Caco-2 (cell line): Measurements from ENCODE around the gene BLTP1. TPM values are rescaled to one million over a fixed set of nuclear protein-coding genes. Genes with fewer than 3 reads are reported as not detected.
A peak's percentile ranks its signal among the peaks of the same experiment; 100 is the strongest.

Source experiments
- Bru-seq: library from RNA; stranded (reverse); fragments of 400-500 nt; gene quantifications from one replicate; lab custom pipeline; 2021; lab: Mats Ljungman, UMichigan
- BruChase-seq, 2 experiments: library from RNA; stranded (reverse); fragments of 400-500 nt; gene quantifications; one replicate each; lab custom pipeline; 2021; lab: Mats Ljungman, UMichigan
- BruUV-seq: library from RNA; stranded (reverse); fragments of 400-500 nt; replicated peaks from 2 replicates; lab custom pipeline; 2021; lab: Mats Ljungman, UMichigan
- CTCF ChIA-PET: fragments of 300-600 bp; sonication (Branson Sonifier 250); formaldehyde crosslinking; loops from one replicate; lab custom pipeline; 2022; ENCODE audit warnings: antibody characterized with exemption; lab: Charles Lee
- POLR2A ChIA-PET: fragments of 300-600 bp; sonication (Branson Sonifier 250); formaldehyde crosslinking; loops from one replicate; lab custom pipeline; 2022; ENCODE audit warnings: antibody characterized with exemption; lab: Charles Lee
- DNase-seq, 2 experiments: peaks; one replicate each; pipeline versions ENCODE4 v3.0.0 to v3.0.0-alpha.2; 2020 to 2022
- H3K27me3 ChIP-seq: replicated peaks from 2 replicates; pipeline ENCODE4 v1.6.0; 2011; ENCODE audit warnings: low read length; ENCODE audit not compliant: control insufficient read depth, insufficient read depth
- H3K36me3 ChIP-seq: 2 replicates; pipeline ENCODE4 v1.5.1; 2011; ENCODE audit warnings: low read length; ENCODE audit not compliant: control insufficient read depth, insufficient read depth
- H3K4me1 ChIP-seq: fragments of 250-450 bp; sonication (Bioruptor Pico); 2 replicates; pipeline ENCODE4 v1.5.1; 2020; ENCODE audit warnings: mild to moderate bottlenecking
- H3K4me3 ChIP-seq: 2 replicates; pipeline ENCODE4 v1.5.1; 2011; ENCODE audit warnings: low read depth, mild to moderate bottlenecking, control low read depth, low read length
- H3K9me3 ChIP-seq: fragments of 250-450 bp; sonication (Bioruptor Pico); 2 replicates; pipeline ENCODE4 v1.5.1; 2020; ENCODE audit warnings: mild to moderate bottlenecking, moderate library complexity
- H3K27ac Mint-ChIP-seq: one replicate; pipeline ENCODE4 v1.8.0; 2022; ENCODE audit warnings: mixed read lengths; ENCODE audit not compliant: unreplicated experiment
- H3K27me3 Mint-ChIP-seq: one replicate; pipeline ENCODE4 v1.8.0; 2022; ENCODE audit warnings: mixed read lengths; ENCODE audit not compliant: insufficient read depth, unreplicated experiment
- H3K36me3 Mint-ChIP-seq: one replicate; pipeline ENCODE4 v1.8.0; 2022; ENCODE audit warnings: mild to moderate bottlenecking, mixed read lengths; ENCODE audit not compliant: insufficient read depth, unreplicated experiment
- H3K4me1 Mint-ChIP-seq: one replicate; pipeline ENCODE4 v1.8.0; 2022; ENCODE audit warnings: low read depth, mixed read lengths; ENCODE audit not compliant: unreplicated experiment
- H3K4me3 Mint-ChIP-seq: one replicate; pipeline ENCODE4 v1.8.0; 2022; ENCODE audit warnings: mild to moderate bottlenecking, moderate library complexity, mixed read lengths; ENCODE audit not compliant: unreplicated experiment
- H3K9me3 Mint-ChIP-seq: one replicate; pipeline ENCODE4 v1.8.0; 2022; ENCODE audit warnings: mixed read lengths; ENCODE audit not compliant: unreplicated experiment
- intact Hi-C: fragments of 100-400 bp; cut with micrococcal nuclease; formaldehyde crosslinking; loops from one replicate; pipeline ENCODE4 v1.10.0; 2022; ENCODE audit not compliant: unreplicated experiment
- long read RNA-seq: library from polyadenylated mRNA; stranded (forward); transcript quantifications from one replicate; pipeline ENCODE4 v2.0.0, GENCODE V29; 2022
- total RNA-seq: library from RNA; stranded (reverse); gene quantifications from 2 replicates; pipeline ENCODE4 v1.2.3, GENCODE V29; 2022
- TF ChIP-seq, protein P1 (sequence below), 2 experiments: fragments of 200-600 bp in 1 of 2; IDR thresholded peaks; 1 replicate in 1 of 2; 2 replicates in 1 of 2; pipeline versions ENCODE4 v1.5.1 to v1.8.0; 2011 to 2022; ENCODE audit warnings: antibody characterized with exemption in 1 of 2, control low read depth in 1 of 2, inconsistent platforms in 1 of 2, low read depth in 1 of 2, low read length in 1 of 2, mild to moderate bottlenecking in 1 of 2, moderate library complexity in 1 of 2; ENCODE audit not compliant: insufficient read depth in 1 of 2, severe bottlenecking in 1 of 2, unreplicated experiment in 1 of 2

The BLTP1 gene, protein sequence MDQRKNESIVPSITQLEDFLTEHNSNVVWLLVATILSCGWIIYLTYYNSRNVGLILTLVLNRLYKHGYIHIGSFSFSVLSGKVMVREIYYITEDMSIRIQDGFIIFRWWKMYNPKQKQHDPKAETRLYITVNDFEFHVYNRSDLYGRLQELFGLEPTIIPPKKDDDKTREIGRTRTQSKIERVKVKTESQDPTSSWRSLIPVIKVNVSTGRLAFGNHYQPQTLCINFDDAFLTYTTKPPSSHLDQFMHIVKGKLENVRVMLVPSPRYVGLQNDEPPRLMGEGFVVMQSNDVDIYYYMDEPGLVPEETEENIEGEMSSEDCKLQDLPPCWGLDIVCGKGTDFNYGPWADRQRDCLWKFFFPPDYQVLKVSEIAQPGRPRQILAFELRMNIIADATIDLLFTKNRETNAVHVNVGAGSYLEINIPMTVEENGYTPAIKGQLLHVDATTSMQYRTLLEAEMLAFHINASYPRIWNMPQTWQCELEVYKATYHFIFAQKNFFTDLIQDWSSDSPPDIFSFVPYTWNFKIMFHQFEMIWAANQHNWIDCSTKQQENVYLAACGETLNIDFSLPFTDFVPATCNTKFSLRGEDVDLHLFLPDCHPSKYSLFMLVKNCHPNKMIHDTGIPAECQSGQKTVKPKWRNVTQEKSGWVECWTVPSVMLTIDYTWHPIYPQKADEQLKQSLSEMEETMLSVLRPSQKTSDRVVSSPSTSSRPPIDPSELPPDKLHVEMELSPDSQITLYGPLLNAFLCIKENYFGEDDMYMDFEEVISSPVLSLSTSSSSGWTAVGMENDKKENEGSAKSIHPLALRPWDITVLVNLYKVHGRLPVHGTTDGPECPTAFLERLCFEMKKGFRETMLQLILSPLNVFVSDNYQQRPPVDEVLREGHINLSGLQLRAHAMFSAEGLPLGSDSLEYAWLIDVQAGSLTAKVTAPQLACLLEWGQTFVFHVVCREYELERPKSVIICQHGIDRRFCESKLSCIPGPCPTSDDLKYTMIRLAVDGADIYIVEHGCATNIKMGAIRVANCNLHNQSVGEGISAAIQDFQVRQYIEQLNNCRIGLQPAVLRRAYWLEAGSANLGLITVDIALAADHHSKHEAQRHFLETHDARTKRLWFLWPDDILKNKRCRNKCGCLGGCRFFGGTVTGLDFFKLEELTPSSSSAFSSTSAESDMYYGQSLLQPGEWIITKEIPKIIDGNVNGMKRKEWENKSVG (N-terminal part only)
- 29.5 and 32.0 TPM in 2 replicates for total RNA-seq
- Bru-seq, nascent RNA: percentile 76 among the genes with signal in this experiment
- BruChase-seq, experiment 1, labeled RNA remaining after a 2-hour chase: percentile 76 among the genes with signal in this experiment
- BruChase-seq, experiment 2, labeled RNA remaining after a 6-hour chase: percentile 76 among the genes with signal in this experiment
- long read RNA-seq: 0 reads

DNA sequence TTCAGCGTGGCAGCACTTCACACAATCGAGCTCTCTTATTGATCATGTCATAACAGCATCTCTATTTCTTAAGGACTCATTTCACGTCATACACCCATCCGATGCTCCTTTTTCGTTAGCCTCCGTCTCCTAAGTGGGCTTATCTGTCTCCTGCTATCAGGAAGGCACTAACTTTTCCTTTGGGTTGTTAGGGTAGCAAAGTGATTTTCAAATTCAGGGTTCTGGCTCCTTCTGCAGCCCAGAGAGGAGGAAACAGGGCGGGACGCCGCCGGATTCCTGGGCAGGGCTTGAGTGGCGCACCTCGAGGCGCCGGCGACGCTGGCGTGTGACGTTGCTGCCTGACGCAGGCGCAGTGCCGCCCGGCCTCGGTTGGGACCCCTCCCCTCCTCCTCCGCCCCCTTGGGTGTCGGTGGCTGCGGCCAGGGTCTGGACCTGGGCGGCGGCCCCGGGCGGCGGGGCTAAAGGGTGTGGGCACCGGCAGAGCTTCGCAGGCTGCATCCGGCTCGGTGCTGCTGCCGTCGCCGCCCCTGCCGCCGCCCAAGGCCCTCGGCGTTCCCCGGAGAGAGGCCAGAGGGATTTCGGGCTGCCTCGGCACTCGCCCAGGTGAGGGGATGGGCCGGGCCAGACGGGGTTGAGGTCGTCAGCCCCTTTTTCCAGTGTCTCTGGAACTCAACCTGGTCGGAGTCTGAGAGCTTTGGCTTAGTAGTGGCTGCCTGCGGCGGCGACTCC lies at the start of gene BLTP1:
Gene BLTP1, plus strand, starts transcription at position 350 of the 729 bp plus-strand sequence. CDS start 18,317 bp downstream, outside the sequence.
- H3K36me3 Mint-ChIP-seq: peaks cover 11% of the 10 kb centered on the region
- DNase-seq: peak; percentile 90 to 94
- 0 out of 2 replicates have a peak, but pooled peaks cover 5% of the 10 kb centered on the region for H3K4me1 ChIP-seq
- ChIA-PET POLR2A (no interaction called here), CTCF (no interaction called here)
- H3K4me1 Mint-ChIP-seq: no peaks in the 10 kb centered on the region
- H3K27me3 Mint-ChIP-seq: peaks cover 2% of the 10 kb centered on the region
- intact Hi-C loops: loop anchor here (1.0 to 5.0 kb wide), 2 partner anchors 202 to 350 kb away; partner anchors contain the start of gene EXOSC9
- TF ChIP-seq, protein P1, sequence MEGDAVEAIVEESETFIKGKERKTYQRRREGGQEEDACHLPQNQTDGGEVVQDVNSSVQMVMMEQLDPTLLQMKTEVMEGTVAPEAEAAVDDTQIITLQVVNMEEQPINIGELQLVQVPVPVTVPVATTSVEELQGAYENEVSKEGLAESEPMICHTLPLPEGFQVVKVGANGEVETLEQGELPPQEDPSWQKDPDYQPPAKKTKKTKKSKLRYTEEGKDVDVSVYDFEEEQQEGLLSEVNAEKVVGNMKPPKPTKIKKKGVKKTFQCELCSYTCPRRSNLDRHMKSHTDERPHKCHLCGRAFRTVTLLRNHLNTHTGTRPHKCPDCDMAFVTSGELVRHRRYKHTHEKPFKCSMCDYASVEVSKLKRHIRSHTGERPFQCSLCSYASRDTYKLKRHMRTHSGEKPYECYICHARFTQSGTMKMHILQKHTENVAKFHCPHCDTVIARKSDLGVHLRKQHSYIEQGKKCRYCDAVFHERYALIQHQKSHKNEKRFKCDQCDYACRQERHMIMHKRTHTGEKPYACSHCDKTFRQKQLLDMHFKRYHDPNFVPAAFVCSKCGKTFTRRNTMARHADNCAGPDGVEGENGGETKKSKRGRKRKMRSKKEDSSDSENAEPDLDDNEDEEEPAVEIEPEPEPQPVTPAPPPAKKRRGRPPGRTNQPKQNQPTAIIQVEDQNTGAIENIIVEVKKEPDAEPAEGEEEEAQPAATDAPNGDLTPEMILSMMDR (IDR thresholded peaks at IDR 0.05; ENCODE audit: insufficient read depth in 1 of 2, low read depth in 1 of 2, low read length in 1 of 2, severe bottlenecking in 1 of 2, unreplicated experiment in 1 of 2): no peak
- H3K4me3 Mint-ChIP-seq: peak within 1 kb of the TSS; percentile 86
- peak within 1 kb of the TSS; percentile 81 for H3K4me3 ChIP-seq
- BruUV-seq: no TSS peak
- H3K27ac Mint-ChIP-seq: peak within 1 kb of the TSS; percentile 90
- H3K27me3 ChIP-seq: no peaks in the 10 kb centered on the region
- H3K36me3 ChIP-seq: no peaks in the 10 kb centered on the region
- no peaks in the 10 kb centered on the region for H3K9me3 ChIP-seq
- peaks cover 19% of the 10 kb centered on the region for H3K9me3 Mint-ChIP-seq

DNA sequence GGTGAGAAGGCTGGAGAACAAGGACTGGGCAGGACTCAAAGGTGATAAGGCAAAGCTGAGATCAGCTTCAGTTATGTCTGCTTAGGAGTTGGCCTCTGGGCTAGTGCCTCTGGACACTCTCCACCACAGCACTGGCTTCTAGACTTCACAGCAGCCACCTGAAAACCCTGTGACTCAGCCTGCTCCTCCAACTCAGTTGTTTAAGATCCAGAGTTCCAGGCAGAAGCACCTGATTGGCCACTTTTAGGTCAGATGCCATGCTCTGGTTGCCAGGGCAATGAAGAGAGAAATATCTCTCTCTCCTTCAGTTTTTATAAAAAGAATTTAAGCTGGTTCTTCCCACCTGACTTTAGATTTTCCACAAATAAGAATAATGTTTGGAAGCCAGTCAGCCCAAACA lies 47.9 kb upstream of the BLTP1 start:
- CTCF ChIA-PET: no interaction called here
- H3K27ac Mint-ChIP-seq: no peak overlapping the region
- no peaks in the 10 kb centered on the region for H3K36me3 Mint-ChIP-seq
- intact Hi-C loops: no loop called here
- TF ChIP-seq, protein P1 (IDR thresholded peaks at IDR 0.05; ENCODE audit: insufficient read depth in 1 of 2, low read depth in 1 of 2, low read length in 1 of 2, severe bottlenecking in 1 of 2, unreplicated experiment in 1 of 2): no peak
- Histone ChIP-seq H3K27me3 (no peaks in the 10 kb centered on the region), H3K9me3 (no peaks in the 10 kb centered on the region), H3K4me1 (no peaks in the 10 kb centered on the region), H3K36me3 (no peaks in the 10 kb centered on the region), H3K4me3 (no peak overlapping the region)
- no peaks in the 10 kb centered on the region for H3K9me3 Mint-ChIP-seq
- no TSS peak for BruUV-seq
- no peaks in the 10 kb centered on the region for H3K4me1 Mint-ChIP-seq
- DNase-seq: no peak
- POLR2A ChIA-PET: no interaction called here
- peaks cover 14% of the 10 kb centered on the region for H3K27me3 Mint-ChIP-seq
- no peak overlapping the region for H3K4me3 Mint-ChIP-seq
